ENCODE data around the gene MGME1.
A peak's percentile ranks its signal among the peaks of the same experiment; 100 is the strongest.
"Not testable (repeated sequence)": the region's sequence is repeated elsewhere in the genome, so short reads cannot be mapped to it uniquely, and the experiment has no call there.

Gene MGME1

DNA sequence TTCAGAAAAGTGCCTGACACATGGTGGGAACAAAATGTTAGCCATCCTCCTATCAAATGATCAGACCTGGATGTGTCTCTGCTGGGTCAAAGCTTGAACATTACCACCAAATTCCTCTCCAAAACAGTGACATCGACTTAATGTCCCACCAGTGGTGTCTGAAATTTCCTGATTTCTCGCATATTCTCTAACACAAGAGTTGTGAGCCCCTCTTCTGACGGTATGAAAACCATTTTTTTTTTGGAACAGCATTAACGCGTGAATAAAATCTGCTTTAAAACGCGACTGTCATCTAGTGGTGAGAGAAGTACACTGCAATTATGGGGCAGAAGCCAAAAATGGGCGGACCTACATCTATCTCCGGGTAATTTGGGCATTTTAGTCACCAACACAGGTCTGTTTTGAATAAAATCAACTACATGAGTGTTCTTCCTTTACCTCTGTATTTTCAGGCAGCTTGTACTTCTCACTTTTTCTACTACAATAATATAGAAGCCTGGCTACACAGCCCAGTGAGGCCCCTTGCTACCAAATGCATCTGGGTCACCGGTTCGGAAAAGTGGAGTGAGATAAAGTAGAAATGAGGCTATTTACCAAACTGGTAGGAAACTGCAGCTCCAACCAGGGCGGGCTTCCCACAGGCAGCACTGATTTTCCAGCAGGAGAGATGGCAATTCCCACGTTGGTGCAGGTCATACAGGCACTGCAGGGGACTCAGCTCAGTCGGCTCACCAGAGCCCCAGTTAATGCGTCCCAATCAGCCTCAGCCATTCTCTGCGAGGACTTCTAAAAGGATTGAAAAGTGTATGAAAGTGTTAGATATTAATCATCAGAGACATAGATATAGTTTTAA lies 27.4 kb downstream of the MGME1 start:
- DNase-seq, result peak in 3 of 5 donors; percentile 22 to 66 (median 32)

GRCh38 chr20:17998446-17998845 lies 29.6 kb downstream of the MGME1 start:
- DNase-seq, result no peak

DNA sequence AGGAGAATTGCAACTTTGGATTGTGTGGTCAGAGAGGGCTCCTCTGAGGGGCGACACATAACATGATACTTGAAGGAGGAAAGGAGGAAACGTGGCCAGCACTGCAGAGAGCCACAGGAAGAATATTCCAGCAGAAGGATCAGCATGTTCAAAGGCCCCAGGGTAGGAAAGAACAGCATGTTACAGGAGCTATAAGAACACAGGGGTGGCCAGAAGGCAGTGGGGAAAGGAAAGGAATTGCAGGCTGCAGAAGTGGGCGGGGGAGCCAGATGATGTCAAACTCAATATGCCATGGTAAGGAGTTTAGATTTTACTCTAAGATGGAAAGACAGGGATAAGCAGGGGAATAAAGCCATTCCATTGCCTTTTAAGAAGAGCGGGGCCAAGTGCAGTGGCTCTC lies 30.7 kb downstream of the MGME1 start:
- no peak for DNase-seq

GRCh38 chr20:18001131-18001921 lies 32.5 kb downstream of the MGME1 start:
- DNase-seq, result no peak

GRCh38 chr20:18003897-18004296 lies 35.1 kb downstream of the MGME1 start:
- no peak for DNase-seq

DNA sequence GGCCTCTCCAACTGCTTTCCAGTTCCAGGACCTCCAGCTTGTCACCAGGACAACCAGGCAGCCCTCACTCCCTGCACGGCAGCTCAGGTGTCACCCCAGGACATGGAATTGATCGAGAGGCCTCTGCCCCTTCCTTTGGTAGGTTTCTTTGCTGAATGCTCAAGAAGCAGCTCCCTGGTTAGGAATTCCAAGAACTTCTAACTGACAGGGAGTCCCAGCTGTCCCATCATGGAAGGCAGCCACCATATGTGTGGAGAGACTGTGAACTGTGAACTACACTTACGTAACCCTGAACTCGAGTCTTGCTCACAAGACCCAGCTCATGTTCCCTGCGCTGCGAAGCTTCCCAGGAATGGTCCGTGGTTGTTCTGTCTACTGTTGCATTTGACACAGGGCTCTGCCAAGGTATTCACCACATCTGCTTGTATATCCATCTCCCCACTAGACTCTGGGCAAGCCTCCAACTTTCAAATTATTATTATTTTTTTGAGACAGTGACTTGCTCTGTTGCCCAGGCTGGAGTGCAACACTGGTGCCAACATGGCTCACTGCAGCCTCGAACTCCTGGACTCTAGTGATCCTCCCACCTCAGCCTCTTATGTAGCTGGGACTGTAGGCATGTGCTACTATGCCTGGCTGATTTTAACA lies 35.7 kb downstream of the MGME1 start:
- no peak for DNase-seq

- no peak for DNase-seq
Observed at GRCh38 chr20:18005170-18005989, 36.6 kb downstream of the MGME1 start.

- DNase-seq, result no peak
Observed at GRCh38 chr20:18005990-18006364, 37.2 kb downstream of the MGME1 start.

GRCh38 chr20:18006684-18007083 lies 37.9 kb downstream of the MGME1 start:
- no peak for DNase-seq

- no peak for DNase-seq
Observed at GRCh38 chr20:18007534-18008292, 38.9 kb downstream of the MGME1 start.

GRCh38 chr20:18009116-18009515 lies 40.3 kb downstream of the MGME1 start:
- DNase-seq, result no peak

GRCh38 chr20:18011482-18011881 lies 42.7 kb downstream of the MGME1 start:
- no peak for DNase-seq

DNA sequence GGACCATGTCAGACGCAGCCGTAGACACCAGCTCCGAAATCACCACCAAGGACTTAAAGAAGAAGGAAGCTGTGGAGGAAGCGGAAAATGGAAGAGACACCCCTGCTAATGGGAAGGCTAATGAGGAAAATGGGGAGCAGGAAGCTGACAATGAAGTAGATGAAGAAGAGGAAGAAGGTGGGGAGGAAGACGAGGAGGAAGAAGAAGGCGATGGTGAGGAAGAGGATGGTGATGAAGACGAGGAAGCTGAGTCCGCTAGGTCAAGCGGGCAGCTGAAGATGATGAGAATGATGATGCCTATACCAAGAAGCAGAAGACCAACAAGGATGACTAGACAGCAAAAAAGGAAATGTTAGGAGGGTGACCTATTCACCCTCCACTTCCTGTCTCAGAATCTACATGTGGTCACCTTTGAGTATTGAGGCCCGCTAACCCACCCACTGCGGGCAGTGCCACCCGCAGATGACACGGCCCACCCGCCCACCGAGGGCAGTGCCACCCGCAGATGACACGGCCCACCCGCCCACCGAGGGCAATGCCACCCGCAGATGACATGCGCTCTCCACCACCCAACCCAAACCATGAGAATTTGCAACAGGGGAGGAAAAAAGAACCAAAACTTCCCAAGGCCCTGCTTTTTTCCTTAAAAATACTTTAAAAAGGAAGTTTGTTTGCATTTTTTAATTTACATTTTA lies 43.3 kb downstream of the MGME1 start:
- DNase-seq, result no peak

- DNase-seq, result no peak
Observed at GRCh38 chr20:18012901-18013300, 44.1 kb downstream of the MGME1 start.

DNA sequence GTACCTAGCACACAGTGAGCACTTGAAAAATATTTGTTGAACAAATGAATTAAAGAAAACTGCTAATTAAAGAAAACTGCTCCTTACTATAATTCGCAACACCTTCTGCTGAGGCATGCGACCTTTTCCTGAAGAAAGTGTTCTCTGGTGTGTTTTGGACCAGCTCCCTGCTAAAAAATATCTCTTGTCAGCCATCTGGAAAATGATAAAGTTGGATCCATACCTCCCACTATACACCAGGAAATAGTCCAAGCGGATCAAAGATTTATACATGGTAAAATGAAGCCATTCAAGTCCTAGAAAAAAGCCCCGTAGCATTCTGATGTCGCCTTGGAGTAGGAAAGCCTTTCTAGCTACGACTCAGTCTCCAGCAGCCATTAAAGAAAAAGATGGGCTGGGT lies 45.6 kb downstream of the MGME1 start:
- no peak for DNase-seq

GRCh38 chr20:18016772-18017171 lies 48.0 kb downstream of the MGME1 start:
- DNase-seq, result no peak

- no peak for DNase-seq
Observed at GRCh38 chr20:18018100-18018499, 49.3 kb downstream of the MGME1 start.

- DNase-seq, result peak in 1 of 5 donors; percentile 8
Observed at GRCh38 chr20:18019068-18019467, 50.2 kb downstream of the MGME1 start.

DNA sequence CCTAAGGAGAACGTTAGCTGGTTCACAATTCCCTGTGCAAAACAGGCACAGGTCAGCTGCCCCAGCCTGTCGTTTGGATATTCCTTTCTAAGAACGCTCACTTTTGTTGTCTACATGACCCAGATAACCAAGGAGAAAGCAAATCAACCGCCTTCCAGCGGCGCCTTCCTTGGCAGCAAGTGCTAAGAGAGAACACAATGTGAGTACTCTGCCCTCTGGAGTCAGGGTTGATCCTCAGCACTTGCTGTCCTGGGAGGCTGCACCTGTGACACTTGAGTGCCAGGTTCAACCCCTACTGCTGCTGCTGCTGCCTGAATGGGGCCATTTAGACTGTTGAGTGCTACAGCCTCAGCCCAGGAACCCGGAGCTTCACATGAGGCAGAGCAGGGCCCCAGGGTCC lies 52.1 kb downstream of the MGME1 start:
- DNase-seq, result no peak

GRCh38 chr20:18024606-18025127 lies 55.8 kb downstream of the MGME1 start:
- no peak for DNase-seq

DNA sequence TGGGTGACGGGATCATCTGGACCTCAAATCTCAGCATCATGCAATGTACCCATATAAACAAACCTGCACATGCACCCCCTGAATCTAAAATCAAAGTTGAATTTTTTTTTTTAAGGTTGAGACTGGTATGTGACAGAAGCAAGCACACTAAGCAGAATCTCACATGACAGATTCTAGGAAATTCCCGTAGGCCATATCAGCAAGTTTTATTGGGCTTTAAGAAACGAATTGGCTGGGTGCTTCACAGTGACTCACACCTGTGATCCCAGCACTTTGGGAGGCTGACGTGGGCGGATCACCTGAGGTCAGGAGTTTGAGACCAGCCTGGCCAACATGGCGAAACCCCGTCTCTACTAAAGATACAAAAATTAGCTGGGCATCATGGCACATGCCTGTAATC lies 58.2 kb downstream of the MGME1 start:
- DNase-seq, result not testable (repeated sequence)
